ENCODE data around the gene VCL. TPM values are rescaled to one million over a fixed set of nuclear protein-coding genes. Genes with fewer than 3 reads are reported as not detected.
"Not testable (repeated sequence)": the region's sequence is repeated elsewhere in the genome, so short reads cannot be mapped to it uniquely, and the experiment has no call there.

The VCL gene
- total and polyA plus RNA-seq, 9 of the 15 experiments (the other 6 are each of a cell fraction or from before 2014, with no cell fraction given): 29.8 to 186 (median 76.4) TPM

GRCh38 chr10:74013004-74013403, 15.1 kb downstream of the VCL start:
- no peaks in the 10 kb centered on the region for H4K20me1 ChIP-seq (replicated peaks; ENCODE audit: control insufficient read depth, insufficient read depth, low read length)
- no peak overlapping the region for H3K4me3 ChIP-seq
- no peaks in the 10 kb centered on the region for H3K27me3 ChIP-seq (ENCODE audit: control insufficient read depth in 2 of 2, insufficient read depth in 2 of 2, low read length in 2 of 2)
- H3K36me3 ChIP-seq (ENCODE audit: control insufficient read depth, insufficient read depth, low read length): peaks cover 53% of the 10 kb centered on the region; the same call in 2 of the 3 replicates
- H3K9me1 ChIP-seq (ENCODE audit: control insufficient read depth, insufficient read depth, low read length): no peaks in the 10 kb centered on the region
- ATAC-seq: no peak
- TF ChIP-seq ZNF263 (CRISPR knock-in tag; IDR thresholded peaks at IDR 0.05; ENCODE audit: borderline replicate concordance) (no peak), ETV6 (IDR thresholded peaks at IDR 0.05; ENCODE audit: borderline replicate concordance in 1 of 2, low read depth in 2 of 2, low read length in 1 of 2) (no peak), ETV6 (CRISPR knock-in tag; IDR thresholded peaks at IDR 0.05; ENCODE audit: borderline replicate concordance) (no peak), ELF2 (CRISPR knock-in tag; IDR thresholded peaks at IDR 0.05) (0 out of 2 replicates have a peak, but pooled peaks have one; percentile 20)
- H3K9me3 ChIP-seq (replicated peaks; ENCODE audit: control insufficient read depth, insufficient read depth, low read depth, low read length): no peaks in the 10 kb centered on the region
- peak overlapping the region; percentile 55; the same call in 1 of the 2 replicates for H3K4me2 ChIP-seq (ENCODE audit: insufficient read depth, low read length)
- intact Hi-C loops (cut with micrococcal nuclease) (no loop called here), in situ Hi-C loops (cut with MboI) (no loop called here)
- BruUV-seq (replicated peaks): no TSS peak
- H2AFZ ChIP-seq (ENCODE audit: low read depth, low read length): no peak overlapping the region
- CTCF ChIA-PET (ENCODE audit: low intra/inter-chr PET ratio): no interaction called here
- FAIRE-seq: no peak
- no peak for DNase-seq (ENCODE audit: extremely low read depth in 1 of 4, low spot score in 3 of 4)
- H3K79me2 ChIP-seq (ENCODE audit: control insufficient read depth, insufficient read depth, low read length): peaks cover 95% of the 10 kb centered on the region
- no peak overlapping the region for H3K9ac ChIP-seq (ENCODE audit: insufficient read depth in 1 of 2, low read depth in 2 of 2, low read length in 2 of 2)
- WGBS (ENCODE audit: insufficient coverage, low coverage, missing lambda C conversion rate): 100% methylated on average over 1 of the region's 1 CpG
- POLR2A ChIA-PET: interaction anchor here (0.6 to 7.9 kb wide), 9 partner anchors 8 to 145 kb away, joined by 3 to 109 read pairs (median 3); partner anchors contain the start of gene VCL
- H3K4me1 ChIP-seq (replicated peaks in 1 of 2; ENCODE audit: control insufficient read depth in 2 of 2, insufficient read depth in 2 of 2, low read length in 2 of 2): peaks cover 20 to 47% of the 10 kb centered on the region in 2 experiments
- H3K27ac ChIP-seq (ENCODE audit: extremely low read depth, low read depth, low read length): no peak overlapping the region

GRCh38 chr10:74014574-74014973, 16.7 kb downstream of the VCL start:
- BruUV-seq (replicated peaks); intact Hi-C loops (cut with micrococcal nuclease); H3K4me3 ChIP-seq: not testable (repeated sequence)

More at GRCh38 chr10:74014574-74014973, 16.7 kb downstream of the VCL start:
- H3K27ac ChIP-seq (ENCODE audit: extremely low read depth, low read depth, low read length); H3K9me1 ChIP-seq (ENCODE audit: control insufficient read depth, insufficient read depth, low read length); H3K9ac ChIP-seq (ENCODE audit: insufficient read depth in 1 of 2, low read depth in 2 of 2, low read length in 2 of 2); H3K27me3 ChIP-seq (ENCODE audit: control insufficient read depth in 2 of 2, insufficient read depth in 2 of 2, low read length in 2 of 2); H2AFZ ChIP-seq (ENCODE audit: low read depth, low read length); H3K4me2 ChIP-seq (ENCODE audit: insufficient read depth, low read length); H4K20me1 ChIP-seq (replicated peaks; ENCODE audit: control insufficient read depth, insufficient read depth, low read length); H3K9me3 ChIP-seq (replicated peaks; ENCODE audit: control insufficient read depth, insufficient read depth, low read depth, low read length); FAIRE-seq; ATAC-seq; in situ Hi-C loops (cut with MboI); CTCF ChIA-PET (ENCODE audit: low intra/inter-chr PET ratio); DNase-seq (ENCODE audit: extremely low read depth in 1 of 4, low spot score in 3 of 4): not testable (repeated sequence)
- Histone ChIP-seq H3K79me2 (ENCODE audit: control insufficient read depth, insufficient read depth, low read length) (peaks cover 96% of the 10 kb centered on the region), H3K36me3 (ENCODE audit: control insufficient read depth, insufficient read depth, low read length) (peaks cover 61% of the 10 kb centered on the region), H3K4me1 (replicated peaks in 1 of 2; ENCODE audit: control insufficient read depth in 2 of 2, insufficient read depth in 2 of 2, low read length in 2 of 2) (peaks cover 20 to 50% of the 10 kb centered on the region in 2 experiments)
- POLR2A ChIA-PET: interaction anchor here (1.0 to 7.9 kb wide), 3 partner anchors 8 to 13 kb away, joined by 4 to 109 read pairs (median 6); partner anchors contain the start of gene VCL
- WGBS (ENCODE audit: insufficient coverage, low coverage, missing lambda C conversion rate): 89% methylated on average over 3 of the region's 3 CpGs

Measured in K562 (cell line).